Inflammatory macrophage treated with lipopolysaccharide for 1 hour (primary cell): ENCODE results near the gene RIN2.
"Not testable (repeated sequence)": the region's sequence is repeated elsewhere in the genome, so short reads cannot be mapped to it uniquely, and the experiment has no call there.

ENCODE experiments used
- DNase-seq, 2 donors: peaks; one replicate each; pipeline ENCODE4 v3.0.0-alpha.2; 2020 to 2022

RIN2 gene

DNA sequence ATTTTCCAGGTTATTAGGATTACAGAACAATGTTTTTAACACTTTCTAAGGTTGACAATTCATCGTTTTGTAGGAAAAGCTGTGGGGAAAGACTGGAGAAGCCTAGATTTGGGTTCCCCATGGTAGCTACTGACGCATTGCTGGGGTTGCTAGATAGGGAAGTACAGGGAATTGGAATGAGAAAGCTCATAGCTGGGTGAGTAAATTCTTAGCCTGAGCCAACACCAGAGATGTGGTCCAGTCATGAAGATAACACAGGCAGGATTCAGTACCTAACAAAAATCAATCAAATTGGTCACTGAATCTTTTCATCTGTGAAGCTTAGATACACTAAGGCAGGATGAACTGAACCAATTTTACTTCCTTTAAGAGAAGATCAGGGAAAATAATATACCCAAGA lies 35.7 kb downstream of the RIN2 start:
- no peak for DNase-seq

DNA sequence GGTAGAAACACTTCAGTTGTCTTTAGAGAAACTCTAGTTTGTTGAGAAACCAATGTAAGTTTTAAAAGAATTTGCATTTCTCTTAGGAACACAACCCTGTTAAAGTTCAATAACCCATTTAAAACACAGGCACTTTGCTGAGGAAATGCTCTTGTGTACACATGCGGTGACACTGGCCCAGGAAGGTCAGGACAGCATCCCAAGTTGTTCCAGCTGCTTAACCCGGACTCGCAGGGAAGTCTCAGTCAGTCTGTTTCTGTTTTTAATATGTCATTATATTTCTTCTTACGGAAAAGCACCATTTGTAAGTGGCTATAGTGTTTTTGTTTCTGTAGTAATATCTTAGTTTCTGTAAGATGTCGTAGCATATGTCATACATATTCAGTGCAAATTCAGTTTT lies 36.9 kb downstream of the RIN2 start:
- DNase-seq, result no peak

DNA sequence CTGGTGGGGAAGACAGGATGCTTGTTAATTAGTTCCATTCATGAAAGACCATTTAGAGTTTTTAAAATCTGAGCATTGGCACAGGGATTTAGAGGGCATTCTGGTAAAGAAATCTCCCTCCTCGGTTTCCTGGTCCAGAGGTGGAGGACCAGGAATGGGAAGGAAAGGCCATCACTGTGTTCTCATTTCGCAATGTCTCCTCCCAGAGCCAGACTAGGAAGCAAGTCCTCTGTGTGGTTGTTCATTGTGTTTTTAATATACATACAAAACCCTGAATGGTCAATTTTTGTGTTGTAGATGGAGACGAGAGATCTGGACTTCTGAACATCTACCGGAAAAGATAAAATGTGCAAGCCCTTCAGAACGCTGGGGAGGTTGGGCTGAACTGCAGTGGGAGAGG lies 41.3 kb downstream of the RIN2 start:
- DNase-seq, result no peak

DNA sequence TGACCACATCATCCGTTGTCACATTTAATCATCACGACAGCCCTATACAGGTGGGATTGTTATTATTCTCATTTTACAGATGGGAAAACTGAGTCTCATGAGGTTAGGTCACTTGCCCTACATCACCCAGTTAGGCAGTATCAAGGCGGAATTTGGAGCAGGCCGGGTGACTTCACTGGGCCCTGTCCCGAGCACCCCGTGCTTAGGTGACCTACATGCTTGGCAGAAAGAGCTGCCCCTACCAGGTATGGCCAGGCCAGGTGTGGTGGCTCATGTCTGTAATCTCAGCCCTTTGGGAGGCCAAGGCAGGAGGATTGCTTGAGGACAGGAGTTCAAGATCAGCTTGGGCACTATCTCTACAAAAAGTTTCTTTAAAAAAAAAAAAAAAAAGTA lies 44.0 kb downstream of the RIN2 start:
- DNase-seq, result no peak

DNA sequence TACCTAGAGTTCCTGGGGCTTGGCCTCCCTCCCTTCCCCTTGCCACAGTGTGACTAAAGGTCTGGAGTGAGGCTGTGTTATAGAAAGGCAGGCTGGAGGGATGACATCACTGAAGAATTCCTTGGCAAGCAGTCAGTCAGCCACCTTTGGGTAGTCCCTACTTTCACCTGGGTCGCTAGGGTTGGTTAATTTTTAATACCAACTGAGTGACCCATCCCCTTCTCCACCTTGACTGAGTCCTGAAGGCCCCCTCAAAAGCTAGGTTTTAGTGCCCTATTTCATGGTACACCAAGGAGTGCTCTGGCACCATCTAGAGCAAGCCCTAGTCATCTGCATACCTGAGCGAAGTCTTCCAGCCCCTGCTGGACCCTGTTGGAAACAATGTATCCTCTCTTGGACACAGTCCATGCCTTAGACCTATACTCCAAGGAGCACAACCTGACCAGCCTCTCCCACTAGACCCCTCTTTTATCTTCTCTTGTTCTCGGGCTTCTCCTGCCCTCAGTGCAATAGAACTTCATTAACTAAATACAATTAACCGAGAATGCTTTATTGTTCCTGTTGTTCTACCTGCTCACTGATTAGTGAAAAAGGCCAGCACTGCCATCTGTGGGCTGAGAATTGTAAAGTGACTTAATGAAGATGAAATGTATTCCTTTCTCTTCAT lies 44.6 kb downstream of the RIN2 start:
- no peak for DNase-seq

DNA sequence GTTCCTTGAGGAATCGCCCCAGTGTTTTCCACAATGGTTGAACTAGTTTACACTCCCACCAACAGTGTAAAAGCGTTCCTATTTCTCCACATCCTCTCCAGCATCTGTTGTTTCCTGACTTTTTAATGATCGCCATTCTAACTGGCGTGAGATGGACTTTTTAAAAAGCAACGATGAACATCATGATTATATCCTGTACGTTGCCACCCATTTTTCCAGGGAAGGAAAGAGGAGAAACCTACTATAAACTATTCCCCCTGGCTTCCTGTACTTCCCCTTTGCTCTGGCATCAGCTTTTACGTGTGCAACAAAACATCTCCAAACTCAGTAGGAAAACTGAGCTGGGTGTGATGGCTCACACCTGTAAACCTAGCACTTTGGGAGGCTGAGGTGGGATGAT lies 48.2 kb downstream of the RIN2 start:
- DNase-seq, result not testable (repeated sequence)

DNA sequence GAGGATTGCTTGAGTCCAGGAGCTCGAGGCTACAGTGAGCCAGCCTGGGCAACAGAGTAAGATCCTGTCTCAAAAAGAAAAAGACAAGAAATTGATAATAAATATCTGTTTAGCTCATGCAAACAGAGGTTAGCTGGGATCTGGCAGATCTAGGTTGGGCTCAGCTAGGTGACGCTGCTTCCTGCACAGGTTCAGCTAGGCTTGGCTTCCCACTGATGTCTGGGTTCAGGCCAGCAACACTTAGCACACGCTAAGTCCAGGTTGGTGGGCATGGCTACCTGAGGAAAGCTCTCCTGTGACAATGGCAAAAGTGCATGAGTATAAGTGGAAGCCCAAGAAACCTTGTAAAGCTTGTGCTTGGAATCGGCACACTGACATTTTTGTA lies 48.7 kb downstream of the RIN2 start:
- no peak for DNase-seq

DNA sequence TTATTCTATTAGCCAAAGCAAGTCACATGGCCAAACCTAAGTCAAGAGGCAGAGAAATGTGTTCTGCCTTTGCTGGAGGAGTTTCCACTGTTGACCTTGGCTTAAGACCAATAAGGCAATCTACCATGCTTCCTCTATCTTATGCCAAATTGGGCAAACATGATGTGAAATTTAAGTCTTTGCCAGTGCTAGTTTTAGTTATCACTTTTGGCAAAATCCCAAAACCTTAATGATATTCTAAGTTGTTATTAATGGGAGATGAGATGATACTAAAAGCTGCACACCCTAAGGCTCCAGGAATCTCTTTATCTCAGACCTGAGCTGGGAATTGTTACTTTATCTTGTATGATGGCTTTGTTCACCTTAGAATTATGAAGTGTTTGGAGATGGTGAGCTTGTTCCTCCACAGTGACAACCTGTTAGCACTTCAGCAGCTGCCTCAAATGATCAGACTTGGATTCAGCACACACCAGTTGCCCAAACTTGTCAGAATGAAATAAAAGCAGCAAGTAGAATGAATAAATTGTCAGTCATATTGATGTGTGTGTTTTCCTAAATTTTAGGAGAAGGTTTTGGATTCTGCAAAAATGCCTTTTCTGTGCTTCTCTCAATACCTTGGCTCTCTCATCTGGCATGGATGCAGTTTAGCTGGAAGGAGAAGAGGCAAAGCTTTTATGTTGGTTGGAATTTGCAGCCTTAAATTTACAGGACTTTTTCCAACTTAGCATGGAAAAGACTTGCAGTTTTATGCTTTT lies 49.3 kb downstream of the RIN2 start:
- DNase-seq, result peak; percentile 23 to 34
